HEK293 (cell line): ENCODE results near the gene SP140L.

Experiments used
- CTCF ChIA-PET: fragments of 350-600 bp; formaldehyde crosslinking; extraction: SDS; loops from one replicate; lab custom pipeline; 2021; ENCODE audit warnings: antibody characterized with exemption; lab: Yijun Ruan, JAX
- POLR2A ChIA-PET: fragments of 300-600 bp; formaldehyde crosslinking; extraction: SDS; loops from one replicate; lab custom pipeline; 2020; ENCODE audit warnings: antibody characterized with exemption, inconsistent platforms; lab: Yijun Ruan, JAX
- H3K27ac ChIP-seq: fragments of 200-500 bp; sonication (Bioruptor generic); 2 replicates; pipeline ENCODE4 v1.5.1; 2014; ENCODE audit warnings: low read depth, low read length, control low read depth, inconsistent platforms; ENCODE audit errors: extremely low read depth
- H3K36me3 ChIP-seq, 2 experiments: fragments of 200-500 bp in 1 of 2; sonication (Bioruptor generic) in 1 of 2; 1 replicate in 1 of 2; 2 replicates in 1 of 2; pipeline ENCODE4 v1.5.1; 2014 to 2017; ENCODE audit warnings: inconsistent platforms in 2 of 2, low read length in 2 of 2; ENCODE audit not compliant: control insufficient read depth in 2 of 2, insufficient read depth in 1 of 2
- H3K4me1 ChIP-seq: fragments of 200-500 bp; sonication (Bioruptor generic); 2 replicates; pipeline ENCODE4 v1.5.1; 2014; ENCODE audit warnings: mild to moderate bottlenecking, low read length, inconsistent platforms; ENCODE audit not compliant: control insufficient read depth, insufficient read depth
- H3K4me3 ChIP-seq: 2 replicates; pipeline ENCODE4 v1.5.1; 2011; ENCODE audit warnings: low read depth, mild to moderate bottlenecking, control low read depth, low read length, moderate library complexity
- H3K9me3 ChIP-seq: fragments of 200-500 bp; sonication (Bioruptor generic); 2 replicates; pipeline ENCODE4 v1.5.1; 2014; ENCODE audit warnings: low read depth, low read length, inconsistent platforms; ENCODE audit not compliant: control insufficient read depth, insufficient read depth
- FEZF1 ChIP-seq: fragments of 450-650 bp; formaldehyde crosslinking; IDR thresholded peaks from 2 replicates; pipeline ENCODE4 v1.5.1; 2016; ENCODE audit warnings: missing biosample characterization, missing genetic modification characterization
- IKZF3 ChIP-seq: fragments of 450-650 bp; IDR thresholded peaks from 2 replicates; pipeline ENCODE4 v1.5.0; 2018; ENCODE audit warnings: missing biosample characterization, mild to moderate bottlenecking, missing genetic modification characterization, moderate library complexity
- MZF1 ChIP-seq: fragments of 450-650 bp; formaldehyde crosslinking; IDR thresholded peaks from 2 replicates; pipeline ENCODE4 v1.5.1; 2017; ENCODE audit warnings: missing biosample characterization, missing genetic modification characterization, borderline replicate concordance
- REPIN1 ChIP-seq: fragments of 450-650 bp; formaldehyde crosslinking; IDR thresholded peaks from 2 replicates; pipeline ENCODE4 v1.5.1; 2017; ENCODE audit warnings: missing biosample characterization, missing genetic modification characterization, low read depth
- ZBTB8A ChIP-seq: fragments of 450-650 bp; formaldehyde crosslinking; IDR thresholded peaks from 2 replicates; pipeline ENCODE4 v1.5.1; 2016; ENCODE audit warnings: missing biosample characterization, missing genetic modification characterization
- ZFHX2 ChIP-seq: fragments of 450-650 bp; formaldehyde crosslinking; conservative IDR thresholded peaks from 2 replicates; pipeline ENCODE4 v1.5.1; 2016; ENCODE audit warnings: missing biosample characterization, missing genetic modification characterization
- ZIC2 ChIP-seq: fragments of 450-650 bp; formaldehyde crosslinking; IDR thresholded peaks from 2 replicates; pipeline ENCODE4 v1.5.1; 2016; ENCODE audit warnings: missing biosample characterization, missing genetic modification characterization
- ZNF274 ChIP-seq, 2 experiments: fragments of 200-500 bp in 1 of 2; fragments of 450-650 bp in 1 of 2; sonication (Bioruptor generic) in 1 of 2; formaldehyde crosslinking in 1 of 2; IDR thresholded peaks; 2 replicates each; pipeline versions ENCODE4 v1.5.1 to v1.6.1; 2014 to 2016; ENCODE audit warnings: borderline replicate concordance in 1 of 2, inconsistent platforms in 1 of 2, low read length in 1 of 2, missing biosample characterization in 1 of 2, missing genetic modification characterization in 1 of 2
- ZNF350 ChIP-seq: fragments of 450-650 bp; formaldehyde crosslinking; IDR thresholded peaks from 2 replicates; pipeline ENCODE4 v1.5.0; 2017; ENCODE audit warnings: missing biosample characterization, mild to moderate bottlenecking, missing genetic modification characterization
- ZNF530 ChIP-seq: fragments of 450-650 bp; formaldehyde crosslinking; IDR thresholded peaks from 2 replicates; pipeline ENCODE4 v1.5.1; 2016; ENCODE audit warnings: low read depth, missing biosample characterization, missing genetic modification characterization
- ZNF626 ChIP-seq: fragments of 450-650 bp; sonication (Bioruptor Pico); formaldehyde crosslinking; IDR thresholded peaks from 2 replicates; pipeline ENCODE4 v1.5.1; 2018; ENCODE audit warnings: missing biosample characterization, missing genetic modification characterization, inconsistent platforms
- ZNF664 ChIP-seq: fragments of 450-650 bp; formaldehyde crosslinking; IDR thresholded peaks from 2 replicates; pipeline ENCODE4 v1.5.1; 2016; ENCODE audit warnings: missing biosample characterization, missing genetic modification characterization
- ZNF670 ChIP-seq: fragments of 450-650 bp; formaldehyde crosslinking; IDR thresholded peaks from 2 replicates; pipeline ENCODE4 v1.5.1; 2016; ENCODE audit warnings: missing biosample characterization, missing genetic modification characterization, low read depth
- ZNF701 ChIP-seq: fragments of 450-650 bp; formaldehyde crosslinking; IDR thresholded peaks from 2 replicates; pipeline ENCODE4 v1.5.1; 2016; ENCODE audit warnings: missing biosample characterization, missing genetic modification characterization
- ZSCAN16 ChIP-seq: fragments of 450-650 bp; formaldehyde crosslinking; IDR thresholded peaks from 2 replicates; pipeline ENCODE4 v1.5.1; 2016; ENCODE audit warnings: missing biosample characterization, missing genetic modification characterization
- TF ChIP-seq, protein P1 (sequence below): fragments of 450-650 bp; formaldehyde crosslinking; IDR thresholded peaks from 2 replicates; pipeline ENCODE4 v1.5.1; 2017; ENCODE audit warnings: missing biosample characterization, missing genetic modification characterization
- TF ChIP-seq, protein P2 (sequence below): fragments of 450-650 bp; formaldehyde crosslinking; optimal IDR thresholded peaks from 2 replicates; pipeline ENCODE3; 2016; ENCODE audit warnings: missing biosample characterization, mild to moderate bottlenecking, missing genetic modification characterization
- TF ChIP-seq, protein P3 (sequence below): fragments of 450-650 bp; formaldehyde crosslinking; IDR thresholded peaks from 2 replicates; pipeline ENCODE4 v1.5.1; 2016; ENCODE audit warnings: missing biosample characterization, missing genetic modification characterization
- TF ChIP-seq, protein P4 (sequence below): fragments of 450-650 bp; formaldehyde crosslinking; IDR thresholded peaks from 2 replicates; pipeline ENCODE4 v1.5.1; 2016; ENCODE audit warnings: missing biosample characterization, missing genetic modification characterization
- TF ChIP-seq, protein P5 (sequence below): fragments of 450-650 bp; formaldehyde crosslinking; IDR thresholded peaks from 2 replicates; pipeline ENCODE4 v1.5.1; 2016; ENCODE audit warnings: missing biosample characterization, missing genetic modification characterization
- TF ChIP-seq, protein P6 (sequence below): fragments of 450-650 bp; formaldehyde crosslinking; IDR thresholded peaks from 2 replicates; pipeline ENCODE4 v1.5.1; 2016; ENCODE audit warnings: missing biosample characterization, missing genetic modification characterization, borderline replicate concordance

The SP140L gene

DNA sequence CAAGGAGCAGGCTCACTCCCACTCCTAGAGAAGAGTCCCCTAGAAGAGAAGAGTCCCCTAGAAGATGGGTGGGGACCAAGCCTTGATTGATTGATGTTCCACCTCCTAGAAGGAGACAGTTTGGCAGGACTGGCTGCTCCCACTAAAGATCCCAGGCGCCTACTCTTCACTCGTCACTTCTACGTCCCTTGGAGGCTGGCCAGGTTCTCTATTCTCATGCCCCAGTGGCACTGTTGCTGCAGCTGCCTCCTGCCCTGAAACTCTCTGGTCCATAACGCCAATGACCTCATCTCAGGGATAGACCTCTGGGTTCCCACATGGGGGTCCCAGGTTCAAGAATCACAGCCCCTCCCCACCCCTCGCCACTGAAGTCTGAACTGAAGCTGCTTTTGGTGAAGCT, 2.5 kb upstream of the SP140L start:
- H3K36me3 ChIP-seq, result no peaks in the 10 kb centered on the region
- CTCF ChIA-PET, result no interaction called here
- H3K9me3 ChIP-seq, result no peaks in the 10 kb centered on the region
- no peak for TF ChIP-seq ZNF350 (tag by site-specific recombination)
- TF ChIP-seq ZNF274 (IDR thresholded peaks at IDR 0.05; ENCODE audit: low read length), result no peak
- TF ChIP-seq ZNF274 (tag by site-specific recombination; IDR thresholded peaks at IDR 0.05; ENCODE audit: borderline replicate concordance), result no peak
- TF ChIP-seq MZF1 (tag by site-specific recombination), result no peak
- TF ChIP-seq, protein P1, sequence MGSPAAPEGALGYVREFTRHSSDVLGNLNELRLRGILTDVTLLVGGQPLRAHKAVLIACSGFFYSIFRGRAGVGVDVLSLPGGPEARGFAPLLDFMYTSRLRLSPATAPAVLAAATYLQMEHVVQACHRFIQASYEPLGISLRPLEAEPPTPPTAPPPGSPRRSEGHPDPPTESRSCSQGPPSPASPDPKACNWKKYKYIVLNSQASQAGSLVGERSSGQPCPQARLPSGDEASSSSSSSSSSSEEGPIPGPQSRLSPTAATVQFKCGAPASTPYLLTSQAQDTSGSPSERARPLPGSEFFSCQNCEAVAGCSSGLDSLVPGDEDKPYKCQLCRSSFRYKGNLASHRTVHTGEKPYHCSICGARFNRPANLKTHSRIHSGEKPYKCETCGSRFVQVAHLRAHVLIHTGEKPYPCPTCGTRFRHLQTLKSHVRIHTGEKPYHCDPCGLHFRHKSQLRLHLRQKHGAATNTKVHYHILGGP (tag by site-specific recombination), result no peak
- TF ChIP-seq ZBTB8A, result no peak
- TF ChIP-seq, protein P2, sequence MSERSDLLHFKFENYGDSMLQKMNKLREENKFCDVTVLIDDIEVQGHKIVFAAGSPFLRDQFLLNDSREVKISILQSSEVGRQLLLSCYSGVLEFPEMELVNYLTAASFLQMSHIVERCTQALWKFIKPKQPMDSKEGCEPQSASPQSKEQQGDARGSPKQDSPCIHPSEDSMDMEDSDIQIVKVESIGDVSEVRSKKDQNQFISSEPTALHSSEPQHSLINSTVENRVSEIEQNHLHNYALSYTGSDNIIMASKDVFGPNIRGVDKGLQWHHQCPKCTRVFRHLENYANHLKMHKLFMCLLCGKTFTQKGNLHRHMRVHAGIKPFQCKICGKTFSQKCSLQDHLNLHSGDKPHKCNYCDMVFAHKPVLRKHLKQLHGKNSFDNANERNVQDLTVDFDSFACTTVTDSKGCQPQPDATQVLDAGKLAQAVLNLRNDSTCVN, result no peak
- no peak for TF ChIP-seq IKZF3
- TF ChIP-seq, protein P3, sequence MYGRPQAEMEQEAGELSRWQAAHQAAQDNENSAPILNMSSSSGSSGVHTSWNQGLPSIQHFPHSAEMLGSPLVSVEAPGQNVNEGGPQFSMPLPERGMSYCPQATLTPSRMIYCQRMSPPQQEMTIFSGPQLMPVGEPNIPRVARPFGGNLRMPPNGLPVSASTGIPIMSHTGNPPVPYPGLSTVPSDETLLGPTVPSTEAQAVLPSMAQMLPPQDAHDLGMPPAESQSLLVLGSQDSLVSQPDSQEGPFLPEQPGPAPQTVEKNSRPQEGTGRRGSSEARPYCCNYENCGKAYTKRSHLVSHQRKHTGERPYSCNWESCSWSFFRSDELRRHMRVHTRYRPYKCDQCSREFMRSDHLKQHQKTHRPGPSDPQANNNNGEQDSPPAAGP (tag by site-specific recombination), result no peak
- no peak for TF ChIP-seq ZSCAN16 (tag by site-specific recombination)
- TF ChIP-seq, protein P4, sequence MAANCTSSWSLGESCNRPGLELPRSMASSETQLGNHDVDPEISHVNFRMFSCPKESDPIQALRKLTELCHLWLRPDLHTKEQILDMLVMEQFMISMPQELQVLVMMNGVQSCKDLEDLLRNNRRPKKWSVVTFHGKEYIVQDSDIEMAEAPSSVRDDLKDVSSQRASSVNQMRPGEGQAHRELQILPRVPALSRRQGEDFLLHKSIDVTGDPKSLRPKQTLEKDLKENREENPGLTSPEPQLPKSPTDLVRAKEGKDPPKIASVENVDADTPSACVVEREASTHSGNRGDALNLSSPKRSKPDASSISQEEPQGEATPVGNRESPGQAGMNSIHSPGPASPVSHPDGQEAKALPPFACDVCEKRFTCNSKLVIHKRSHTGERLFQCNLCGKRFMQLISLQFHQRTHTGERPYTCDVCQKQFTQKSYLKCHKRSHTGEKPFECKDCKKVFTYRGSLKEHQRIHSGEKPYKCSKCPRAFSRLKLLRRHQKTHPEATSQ (tag by site-specific recombination), result no peak
- TF ChIP-seq ZNF530 (tag by site-specific recombination), result no peak
- no peak for TF ChIP-seq ZFHX2 (tag by site-specific recombination)
- no peak for TF ChIP-seq ZIC2 (tag by site-specific recombination)
- no peak for TF ChIP-seq FEZF1 (tag by site-specific recombination)
- no peaks in the 10 kb centered on the region for H3K4me1 ChIP-seq
- H3K27ac ChIP-seq, result no peak overlapping the region
- POLR2A ChIA-PET, result no interaction called here
- no peak overlapping the region for H3K4me3 ChIP-seq

DNA sequence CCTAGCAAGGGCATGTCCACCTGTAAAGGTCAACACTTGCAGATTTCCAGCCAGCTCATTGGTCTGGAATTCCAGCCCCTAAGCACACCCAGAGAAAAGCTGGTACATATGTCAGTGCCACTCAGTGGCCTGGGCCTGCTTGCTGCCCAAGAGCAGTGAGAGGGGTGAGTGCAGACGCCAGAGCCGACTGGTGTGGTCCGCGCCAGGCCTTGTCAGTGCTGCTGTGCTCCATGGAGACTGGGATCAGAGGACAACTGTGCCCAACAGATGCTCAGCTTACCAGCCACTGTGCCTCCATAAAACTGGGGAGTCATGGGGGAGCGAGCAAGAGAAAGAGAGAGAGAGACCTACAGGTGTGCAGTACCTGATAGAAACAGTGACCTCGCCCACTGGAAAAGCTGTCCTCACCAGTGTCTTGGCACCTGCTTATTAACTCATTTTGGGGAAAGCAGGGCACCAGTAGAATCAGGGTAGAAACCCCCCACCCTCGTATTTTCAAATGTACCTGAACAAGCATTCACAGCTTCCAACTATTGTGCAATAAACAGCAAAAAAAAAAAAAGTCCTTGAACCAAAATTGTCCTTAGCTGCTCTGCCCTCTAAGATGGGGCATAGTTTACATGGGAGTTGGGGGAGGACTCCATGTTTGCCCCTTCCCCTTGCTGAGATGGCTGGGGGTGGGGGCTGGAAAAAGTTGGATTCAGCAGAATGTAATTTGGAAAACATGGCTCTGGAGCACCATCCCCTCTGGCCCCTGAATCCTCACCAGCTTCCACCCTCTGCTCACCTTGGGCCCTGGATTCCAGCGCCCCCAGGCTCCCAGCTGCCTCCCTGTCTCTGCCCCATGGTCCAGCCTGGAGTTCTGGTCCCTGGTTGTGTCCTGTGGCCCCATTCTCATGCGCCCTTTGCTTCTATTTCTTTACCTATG, 1.4 kb upstream of the SP140L start:
- H3K9me3 ChIP-seq, result no peaks in the 10 kb centered on the region
- POLR2A ChIA-PET, result no interaction called here
- CTCF ChIA-PET, result no interaction called here
- H3K27ac ChIP-seq, result no peak overlapping the region
- H3K4me3 ChIP-seq, result no peak overlapping the region
- no peaks in the 10 kb centered on the region for H3K4me1 ChIP-seq
- H3K36me3 ChIP-seq, result no peaks in the 10 kb centered on the region
- TF ChIP-seq ZNF626 (tag by site-specific recombination), result no peak
- TF ChIP-seq, protein P5, sequence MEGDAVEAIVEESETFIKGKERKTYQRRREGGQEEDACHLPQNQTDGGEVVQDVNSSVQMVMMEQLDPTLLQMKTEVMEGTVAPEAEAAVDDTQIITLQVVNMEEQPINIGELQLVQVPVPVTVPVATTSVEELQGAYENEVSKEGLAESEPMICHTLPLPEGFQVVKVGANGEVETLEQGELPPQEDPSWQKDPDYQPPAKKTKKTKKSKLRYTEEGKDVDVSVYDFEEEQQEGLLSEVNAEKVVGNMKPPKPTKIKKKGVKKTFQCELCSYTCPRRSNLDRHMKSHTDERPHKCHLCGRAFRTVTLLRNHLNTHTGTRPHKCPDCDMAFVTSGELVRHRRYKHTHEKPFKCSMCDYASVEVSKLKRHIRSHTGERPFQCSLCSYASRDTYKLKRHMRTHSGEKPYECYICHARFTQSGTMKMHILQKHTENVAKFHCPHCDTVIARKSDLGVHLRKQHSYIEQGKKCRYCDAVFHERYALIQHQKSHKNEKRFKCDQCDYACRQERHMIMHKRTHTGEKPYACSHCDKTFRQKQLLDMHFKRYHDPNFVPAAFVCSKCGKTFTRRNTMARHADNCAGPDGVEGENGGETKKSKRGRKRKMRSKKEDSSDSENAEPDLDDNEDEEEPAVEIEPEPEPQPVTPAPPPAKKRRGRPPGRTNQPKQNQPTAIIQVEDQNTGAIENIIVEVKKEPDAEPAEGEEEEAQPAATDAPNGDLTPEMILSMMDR (tag by site-specific recombination), result no peak
- no peak for TF ChIP-seq ZNF670 (tag by site-specific recombination)
- no peak for TF ChIP-seq ZNF530 (tag by site-specific recombination)
- no peak for TF ChIP-seq REPIN1
- TF ChIP-seq, protein P6, sequence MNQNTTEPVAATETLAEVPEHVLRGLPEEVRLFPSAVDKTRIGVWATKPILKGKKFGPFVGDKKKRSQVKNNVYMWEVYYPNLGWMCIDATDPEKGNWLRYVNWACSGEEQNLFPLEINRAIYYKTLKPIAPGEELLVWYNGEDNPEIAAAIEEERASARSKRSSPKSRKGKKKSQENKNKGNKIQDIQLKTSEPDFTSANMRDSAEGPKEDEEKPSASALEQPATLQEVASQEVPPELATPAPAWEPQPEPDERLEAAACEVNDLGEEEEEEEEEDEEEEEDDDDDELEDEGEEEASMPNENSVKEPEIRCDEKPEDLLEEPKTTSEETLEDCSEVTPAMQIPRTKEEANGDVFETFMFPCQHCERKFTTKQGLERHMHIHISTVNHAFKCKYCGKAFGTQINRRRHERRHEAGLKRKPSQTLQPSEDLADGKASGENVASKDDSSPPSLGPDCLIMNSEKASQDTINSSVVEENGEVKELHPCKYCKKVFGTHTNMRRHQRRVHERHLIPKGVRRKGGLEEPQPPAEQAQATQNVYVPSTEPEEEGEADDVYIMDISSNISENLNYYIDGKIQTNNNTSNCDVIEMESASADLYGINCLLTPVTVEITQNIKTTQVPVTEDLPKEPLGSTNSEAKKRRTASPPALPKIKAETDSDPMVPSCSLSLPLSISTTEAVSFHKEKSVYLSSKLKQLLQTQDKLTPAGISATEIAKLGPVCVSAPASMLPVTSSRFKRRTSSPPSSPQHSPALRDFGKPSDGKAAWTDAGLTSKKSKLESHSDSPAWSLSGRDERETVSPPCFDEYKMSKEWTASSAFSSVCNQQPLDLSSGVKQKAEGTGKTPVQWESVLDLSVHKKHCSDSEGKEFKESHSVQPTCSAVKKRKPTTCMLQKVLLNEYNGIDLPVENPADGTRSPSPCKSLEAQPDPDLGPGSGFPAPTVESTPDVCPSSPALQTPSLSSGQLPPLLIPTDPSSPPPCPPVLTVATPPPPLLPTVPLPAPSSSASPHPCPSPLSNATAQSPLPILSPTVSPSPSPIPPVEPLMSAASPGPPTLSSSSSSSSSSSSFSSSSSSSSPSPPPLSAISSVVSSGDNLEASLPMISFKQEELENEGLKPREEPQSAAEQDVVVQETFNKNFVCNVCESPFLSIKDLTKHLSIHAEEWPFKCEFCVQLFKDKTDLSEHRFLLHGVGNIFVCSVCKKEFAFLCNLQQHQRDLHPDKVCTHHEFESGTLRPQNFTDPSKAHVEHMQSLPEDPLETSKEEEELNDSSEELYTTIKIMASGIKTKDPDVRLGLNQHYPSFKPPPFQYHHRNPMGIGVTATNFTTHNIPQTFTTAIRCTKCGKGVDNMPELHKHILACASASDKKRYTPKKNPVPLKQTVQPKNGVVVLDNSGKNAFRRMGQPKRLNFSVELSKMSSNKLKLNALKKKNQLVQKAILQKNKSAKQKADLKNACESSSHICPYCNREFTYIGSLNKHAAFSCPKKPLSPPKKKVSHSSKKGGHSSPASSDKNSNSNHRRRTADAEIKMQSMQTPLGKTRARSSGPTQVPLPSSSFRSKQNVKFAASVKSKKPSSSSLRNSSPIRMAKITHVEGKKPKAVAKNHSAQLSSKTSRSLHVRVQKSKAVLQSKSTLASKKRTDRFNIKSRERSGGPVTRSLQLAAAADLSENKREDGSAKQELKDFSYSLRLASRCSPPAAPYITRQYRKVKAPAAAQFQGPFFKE (tag by site-specific recombination), result no peak
- no peak for TF ChIP-seq ZNF664
- TF ChIP-seq ZNF701 (tag by site-specific recombination), result no peak
